Upper lobe of left lung (tissue), 4 donors: ENCODE data around the gene DNASE1L3.
A peak's percentile ranks its signal among the peaks of the same experiment; 100 is the strongest.

Experiments
- EP300 ChIP-seq, 4 donors: sonication (generic); formaldehyde crosslinking; IDR thresholded peaks; one replicate each; pipeline ENCODE4 v1.5.1; 2017; ENCODE audit warnings: antibody characterized with exemption in 4 of 4, control low read depth in 2 of 4
- POLR2A ChIP-seq, 4 donors: fragments of 450-650 bp; IDR thresholded peaks; one replicate each; pipeline ENCODE4 v1.5.1; 2016 to 2017; ENCODE audit warnings: antibody characterized with exemption in 4 of 4, mild to moderate bottlenecking in 2 of 4
- POLR2AphosphoS5 ChIP-seq, 2 donors: sonication (generic); formaldehyde crosslinking; IDR thresholded peaks; one replicate each; pipeline ENCODE4 v1.5.1; 2017; ENCODE audit warnings: antibody characterized with exemption in 2 of 2
- TF ChIP-seq, protein P1 (sequence below), 6 experiments: fragments of 450-650 bp in 4 of 6; fragments of 200-600 bp in 2 of 6; sonication (generic) in 2 of 6; IDR thresholded peaks; one replicate each; pipeline ENCODE4 v1.5.1; 2016 to 2019; ENCODE audit warnings: antibody characterized with exemption in 6 of 6

DNA sequence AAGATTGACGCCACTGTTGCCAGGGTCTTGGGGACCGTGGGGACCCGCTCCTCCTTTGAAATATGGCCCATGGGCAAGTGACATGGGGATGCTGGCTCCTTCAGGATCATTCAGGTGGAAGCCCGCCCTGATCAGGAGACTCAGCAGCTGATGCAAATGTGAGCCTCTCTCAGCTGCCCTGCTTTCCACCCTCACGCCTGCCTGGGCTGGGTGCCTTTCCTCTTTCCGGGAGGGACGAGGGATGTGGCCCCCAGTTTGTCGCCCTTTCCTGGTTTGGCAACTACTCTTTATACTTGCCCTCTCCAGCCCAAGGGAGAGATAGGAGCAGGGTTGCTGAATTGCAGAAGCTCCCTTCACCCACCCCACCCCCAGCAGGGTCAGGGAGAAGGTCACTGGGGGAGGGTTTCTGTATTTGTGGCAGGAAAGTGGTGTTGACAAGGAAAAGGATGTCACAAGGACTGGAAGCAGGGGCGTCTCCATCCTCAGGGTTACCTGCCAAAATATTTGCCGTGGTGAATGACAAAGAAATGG lies 21.8 kb downstream of the DNASE1L3 start:
- TF ChIP-seq, protein P1, sequence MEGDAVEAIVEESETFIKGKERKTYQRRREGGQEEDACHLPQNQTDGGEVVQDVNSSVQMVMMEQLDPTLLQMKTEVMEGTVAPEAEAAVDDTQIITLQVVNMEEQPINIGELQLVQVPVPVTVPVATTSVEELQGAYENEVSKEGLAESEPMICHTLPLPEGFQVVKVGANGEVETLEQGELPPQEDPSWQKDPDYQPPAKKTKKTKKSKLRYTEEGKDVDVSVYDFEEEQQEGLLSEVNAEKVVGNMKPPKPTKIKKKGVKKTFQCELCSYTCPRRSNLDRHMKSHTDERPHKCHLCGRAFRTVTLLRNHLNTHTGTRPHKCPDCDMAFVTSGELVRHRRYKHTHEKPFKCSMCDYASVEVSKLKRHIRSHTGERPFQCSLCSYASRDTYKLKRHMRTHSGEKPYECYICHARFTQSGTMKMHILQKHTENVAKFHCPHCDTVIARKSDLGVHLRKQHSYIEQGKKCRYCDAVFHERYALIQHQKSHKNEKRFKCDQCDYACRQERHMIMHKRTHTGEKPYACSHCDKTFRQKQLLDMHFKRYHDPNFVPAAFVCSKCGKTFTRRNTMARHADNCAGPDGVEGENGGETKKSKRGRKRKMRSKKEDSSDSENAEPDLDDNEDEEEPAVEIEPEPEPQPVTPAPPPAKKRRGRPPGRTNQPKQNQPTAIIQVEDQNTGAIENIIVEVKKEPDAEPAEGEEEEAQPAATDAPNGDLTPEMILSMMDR (IDR thresholded peaks at IDR 0.05): no peak
- TF ChIP-seq EP300 (IDR thresholded peaks at IDR 0.05) (no peak), POLR2AphosphoS5 (IDR thresholded peaks at IDR 0.05) (peak; percentile 26 to 42), POLR2A (IDR thresholded peaks at IDR 0.05) (no peak)
